NCI-H1694 (cell line): ENCODE data around the gene ZNF48.

Experiments used
- DNase-seq: peaks from one replicate; lab custom pipeline; 2025; lab: John Stamatoyannopoulos, UW

Gene ZNF48

DNA sequence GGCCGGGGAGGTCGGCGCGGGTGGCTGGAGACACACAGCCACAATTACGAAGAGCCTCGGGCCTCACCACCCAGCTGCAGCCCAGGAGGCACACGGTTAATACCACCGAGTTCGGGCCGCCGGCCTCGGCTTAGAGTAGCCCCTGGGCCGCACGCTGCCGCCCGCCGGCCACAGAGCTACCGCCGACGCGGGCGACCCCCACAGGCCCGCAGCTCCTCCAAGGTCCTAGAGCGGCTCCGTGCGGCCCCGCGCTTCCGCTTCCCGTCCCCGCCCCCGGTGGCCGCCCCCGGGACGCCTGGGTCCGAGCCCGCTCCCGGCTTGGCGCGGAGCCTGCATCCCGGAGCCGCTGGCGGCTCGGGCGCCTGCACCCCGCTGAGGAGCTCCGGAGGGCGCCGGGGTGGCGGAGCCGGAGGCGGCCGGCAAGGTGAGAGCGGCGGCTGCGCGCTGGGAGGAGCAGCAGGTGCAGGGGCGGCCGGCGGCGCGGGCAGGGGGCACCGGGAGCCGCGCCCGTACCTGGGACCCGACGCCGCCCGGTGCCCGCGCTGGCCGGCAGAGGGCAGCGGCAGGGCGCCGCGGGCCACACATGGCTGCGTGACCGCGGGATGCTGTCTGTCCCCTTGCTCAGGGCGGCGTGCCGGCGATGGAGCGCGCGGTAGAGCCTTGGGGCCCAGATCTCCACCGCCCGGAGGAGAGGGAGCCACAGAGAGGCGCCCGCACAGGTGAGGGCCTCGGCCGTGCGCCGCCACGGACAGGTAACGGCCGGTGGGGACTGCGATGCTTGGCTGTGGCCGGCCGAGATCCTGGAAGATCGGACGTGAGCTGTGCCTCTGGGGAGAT, at the start of gene ZNF48:
Gene ZNF48, plus strand, starts transcription at position 266 of the 837 bp plus-strand sequence. Its CDS starts 375 bp downstream, at position 641.
- peak; percentile 29 for DNase-seq

DNA sequence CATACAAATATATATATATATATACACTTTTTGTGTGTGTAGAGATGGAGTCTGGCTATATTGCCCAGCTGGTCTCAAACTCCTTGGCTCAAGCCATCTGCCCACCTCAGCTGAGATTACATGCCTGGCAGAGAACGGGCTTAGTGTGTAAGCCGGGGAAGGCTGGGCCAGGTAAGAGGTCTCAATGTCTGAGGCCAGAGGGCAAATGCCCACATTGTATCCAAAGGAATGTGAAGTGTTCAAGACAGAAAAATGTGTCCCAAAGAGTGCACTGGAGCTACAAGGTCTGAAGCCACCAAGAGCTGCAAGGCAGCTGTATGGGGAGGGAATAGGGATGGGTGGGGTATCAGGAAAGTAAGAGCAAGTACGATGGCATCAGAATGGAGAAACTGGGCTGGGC, 48.9 kb upstream of the ZNF48 start:
- no peak for DNase-seq

DNA sequence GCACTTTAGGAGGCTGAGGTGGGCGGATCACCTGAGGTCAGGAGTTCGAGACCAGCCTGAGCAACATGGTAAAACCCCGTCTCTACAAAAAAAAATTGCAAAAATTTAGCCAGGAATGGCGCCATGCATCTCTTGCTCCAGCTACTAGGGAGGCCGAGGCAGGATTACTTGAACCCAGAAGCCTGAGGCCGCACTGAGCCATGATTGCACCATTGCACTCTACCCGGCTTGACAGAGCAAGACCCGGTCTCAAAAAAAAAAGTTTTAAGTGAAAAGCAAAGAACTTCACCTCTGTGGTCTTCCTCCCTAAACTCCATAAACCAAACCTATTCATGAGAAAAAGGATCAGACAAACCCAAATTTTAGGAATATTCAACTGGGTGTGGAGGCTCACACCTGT, 47.1 kb upstream of the ZNF48 start:
- DNase-seq: no peak

DNA sequence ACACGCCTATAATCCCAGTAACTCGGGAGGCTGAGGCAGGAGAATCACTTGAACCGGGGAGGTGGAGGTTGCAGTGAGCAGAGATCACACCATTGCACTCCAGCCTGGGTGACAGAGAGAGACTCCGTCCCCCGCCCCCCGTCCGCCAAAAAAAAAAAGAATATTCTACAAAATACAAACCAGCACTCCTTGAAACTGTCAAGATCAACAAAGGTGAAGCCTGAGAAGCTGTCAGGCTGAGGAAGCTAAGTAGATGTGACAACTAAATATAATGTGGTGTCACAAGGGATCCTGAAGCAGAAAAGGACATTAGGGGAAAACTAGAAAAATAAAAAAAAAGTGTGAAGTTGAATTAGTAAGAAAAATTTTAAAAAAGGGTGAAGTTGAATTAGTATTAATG, 46.3 kb upstream of the ZNF48 start:
- no peak for DNase-seq

DNA sequence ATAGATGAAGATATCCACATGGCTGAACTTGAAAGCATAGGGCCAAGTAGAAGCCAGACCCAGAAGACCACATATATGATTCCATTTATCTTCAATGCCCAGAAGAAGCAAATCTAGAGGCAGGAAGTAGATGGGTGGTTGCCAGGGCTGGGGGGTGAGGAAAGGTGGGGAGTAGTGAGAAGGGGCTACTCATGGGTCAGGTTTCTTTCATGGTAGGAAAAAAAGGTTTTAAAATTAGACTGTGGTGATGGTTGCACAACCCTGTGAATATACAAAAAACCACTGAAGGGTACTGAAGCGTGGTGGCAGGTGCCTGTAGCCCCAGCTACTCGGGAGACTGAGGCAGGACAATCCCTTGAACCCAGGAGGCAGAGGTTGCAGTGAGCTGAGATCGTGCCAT, 45.5 kb upstream of the ZNF48 start:
- no peak for DNase-seq

DNA sequence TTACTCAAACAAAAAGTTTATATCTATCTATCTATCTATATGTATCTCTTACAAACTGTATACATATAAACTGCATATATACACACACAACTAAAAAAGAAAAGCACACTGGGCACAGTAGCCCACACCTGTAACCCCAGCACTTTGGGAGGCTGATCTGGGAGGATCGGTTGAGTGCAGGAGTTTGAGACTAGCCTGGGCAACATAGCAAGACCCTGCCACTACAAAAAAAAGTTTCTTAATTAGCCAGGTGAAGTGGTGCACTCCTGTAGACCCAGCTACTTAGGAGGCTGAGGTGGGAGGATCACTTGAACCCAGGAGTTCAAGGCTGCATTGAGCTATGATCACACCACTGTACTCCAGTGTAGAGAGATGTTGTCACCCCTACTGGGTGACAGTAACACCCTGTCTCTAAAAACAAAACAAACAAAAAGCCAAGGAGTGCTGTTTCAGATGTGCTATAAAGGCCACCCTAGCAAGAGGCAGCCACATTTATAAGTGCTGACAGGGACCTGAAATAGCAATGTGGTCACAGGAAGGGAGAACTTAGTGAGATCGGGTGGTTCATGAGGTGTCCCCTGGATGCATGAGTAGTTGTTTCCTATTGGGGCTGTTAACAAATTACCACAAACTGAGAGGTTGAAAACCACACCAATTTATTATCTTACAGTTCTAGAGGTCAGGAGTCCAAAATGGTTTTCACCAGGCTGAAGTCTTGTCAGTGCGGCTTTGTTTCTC, 44.9 kb upstream of the ZNF48 start:
- DNase-seq: no peak

DNA sequence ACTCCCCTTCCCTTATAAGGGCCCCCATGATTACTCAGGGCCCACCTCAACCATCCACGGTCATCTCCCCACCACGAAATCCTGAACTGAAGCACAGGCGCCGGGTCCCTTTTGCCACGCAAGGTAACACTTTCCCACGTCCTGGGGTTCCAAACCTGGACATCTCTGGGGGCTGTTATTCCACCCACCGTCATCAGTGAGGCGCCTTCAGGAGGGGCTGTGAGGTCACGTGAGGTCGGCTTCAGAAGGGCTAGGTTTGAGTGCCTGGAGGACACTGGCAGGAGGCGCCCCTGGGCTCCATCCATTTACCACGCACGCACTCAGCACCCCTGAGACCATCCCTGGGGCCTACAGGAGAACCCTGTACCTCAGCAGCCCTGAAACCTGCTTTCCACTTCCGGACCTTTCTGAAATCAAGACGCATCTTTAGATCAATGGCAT, 44.2 kb upstream of the ZNF48 start:
- no peak for DNase-seq

DNA sequence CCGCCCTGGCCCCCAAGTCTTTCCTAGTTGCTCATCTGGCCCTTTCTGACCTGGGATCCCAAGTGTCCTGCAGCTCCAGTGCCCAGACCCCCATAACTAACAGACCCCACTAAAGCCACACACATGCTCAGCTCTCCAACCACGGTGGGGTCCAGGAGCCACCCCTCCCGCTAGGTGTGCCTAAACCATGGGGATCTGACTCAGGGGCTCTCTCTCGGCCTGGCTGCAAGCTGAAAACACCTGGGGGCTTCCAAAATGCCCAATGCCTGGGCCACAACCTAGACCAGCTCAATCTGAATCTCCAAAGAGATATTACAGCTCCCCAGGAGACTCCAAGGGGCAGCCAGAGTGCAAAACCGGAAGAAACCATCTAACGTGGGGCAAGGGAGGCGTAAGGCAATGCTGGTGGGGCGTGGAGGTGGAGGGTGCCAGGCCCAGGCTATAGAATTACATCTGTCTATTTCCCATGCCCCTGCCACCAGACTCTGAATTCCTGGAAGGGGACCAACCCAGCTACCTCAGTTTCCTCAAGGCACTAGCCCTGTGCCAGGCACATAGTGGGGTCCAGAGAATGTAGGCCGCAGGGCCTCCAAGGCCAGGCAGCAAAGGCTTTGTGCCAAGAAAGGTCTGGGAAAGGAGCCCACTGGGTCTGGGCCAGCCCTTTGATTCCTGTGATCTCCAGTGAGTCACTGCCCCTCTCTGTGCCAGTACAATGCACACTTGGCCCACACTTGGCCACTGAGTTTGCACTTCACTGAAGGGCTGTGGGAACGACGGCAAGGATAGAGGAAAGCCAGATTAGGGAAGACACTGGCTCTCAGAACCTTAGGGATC, 43.4 kb upstream of the ZNF48 start:
- no peak for DNase-seq

DNA sequence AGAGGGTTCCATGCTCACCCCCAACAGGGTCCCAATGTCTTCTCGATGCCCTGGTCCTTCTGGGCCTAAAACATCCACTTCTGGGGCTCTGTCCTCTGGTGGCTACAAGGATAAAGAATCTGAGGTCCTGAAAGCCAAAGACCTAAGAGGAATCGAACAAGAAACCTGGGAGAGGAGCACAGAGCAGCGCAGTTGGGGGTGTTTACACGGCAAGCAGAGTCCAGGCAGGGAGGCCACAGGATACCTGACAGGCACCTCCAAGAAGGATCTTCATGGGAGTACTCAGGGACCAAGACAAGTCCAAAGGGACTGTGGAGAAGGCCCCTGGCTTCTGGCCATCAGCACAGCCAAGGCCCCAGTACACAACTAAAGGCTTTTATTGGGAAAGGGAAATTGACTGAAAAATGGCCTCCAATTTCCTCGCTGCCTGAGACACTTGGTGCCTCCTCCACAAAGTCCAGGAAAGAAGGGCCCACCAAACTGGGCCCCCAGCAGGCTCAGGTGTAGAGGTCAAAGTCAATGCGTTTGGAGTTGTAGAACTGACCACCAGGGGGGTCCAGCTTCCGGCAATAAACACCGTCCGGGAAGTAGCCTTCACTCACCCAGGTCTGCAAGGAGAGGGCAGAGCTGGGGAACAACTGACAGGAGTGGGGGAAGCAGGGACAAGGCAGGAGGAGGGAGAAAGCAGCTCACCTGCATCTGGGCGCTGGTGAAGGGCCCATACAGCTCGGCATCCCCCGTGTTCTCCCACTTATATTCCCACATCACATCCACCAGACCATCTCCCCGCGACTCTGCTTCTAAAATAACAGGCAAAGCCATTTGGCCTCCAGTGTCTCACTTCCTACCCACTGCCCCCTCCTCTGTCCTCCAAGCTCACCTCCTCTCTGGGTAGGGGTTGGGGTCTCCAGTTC, 42.5 kb upstream of the ZNF48 start:
- DNase-seq: no peak

DNA sequence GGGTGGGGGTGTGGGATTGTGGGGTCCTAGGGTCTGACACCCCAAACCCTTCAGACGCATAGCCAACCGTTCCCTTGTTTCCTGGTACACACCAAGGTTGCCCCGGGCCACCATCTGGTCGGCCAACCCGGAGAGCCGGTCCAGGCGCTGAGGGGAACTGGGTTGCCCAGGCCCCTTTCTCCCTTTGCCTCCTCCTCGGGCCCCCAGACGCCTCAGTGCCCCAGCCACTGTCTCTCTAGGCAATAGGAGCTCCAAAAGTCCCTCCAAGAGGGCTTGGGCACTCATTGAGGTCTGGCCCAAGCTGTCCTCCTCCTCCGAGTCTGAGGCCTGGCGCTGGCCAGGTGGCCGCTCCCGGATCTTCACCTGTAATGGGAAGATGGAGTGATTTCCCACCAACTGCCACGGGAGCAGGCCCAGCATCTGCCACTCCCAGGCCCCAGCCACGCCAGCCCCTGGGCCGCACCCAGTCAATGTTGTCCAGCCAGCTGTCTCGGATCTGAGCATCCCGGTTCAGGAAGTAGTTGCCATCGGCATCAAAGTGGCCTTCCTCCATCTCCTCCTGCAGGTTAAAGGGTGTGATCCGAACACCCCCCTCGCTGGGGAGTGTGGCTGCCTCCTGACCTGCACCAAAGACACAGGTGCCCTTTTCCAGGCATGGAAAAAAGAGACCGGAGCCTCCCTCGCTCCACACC, 41.6 kb upstream of the ZNF48 start:
- no peak for DNase-seq

DNA sequence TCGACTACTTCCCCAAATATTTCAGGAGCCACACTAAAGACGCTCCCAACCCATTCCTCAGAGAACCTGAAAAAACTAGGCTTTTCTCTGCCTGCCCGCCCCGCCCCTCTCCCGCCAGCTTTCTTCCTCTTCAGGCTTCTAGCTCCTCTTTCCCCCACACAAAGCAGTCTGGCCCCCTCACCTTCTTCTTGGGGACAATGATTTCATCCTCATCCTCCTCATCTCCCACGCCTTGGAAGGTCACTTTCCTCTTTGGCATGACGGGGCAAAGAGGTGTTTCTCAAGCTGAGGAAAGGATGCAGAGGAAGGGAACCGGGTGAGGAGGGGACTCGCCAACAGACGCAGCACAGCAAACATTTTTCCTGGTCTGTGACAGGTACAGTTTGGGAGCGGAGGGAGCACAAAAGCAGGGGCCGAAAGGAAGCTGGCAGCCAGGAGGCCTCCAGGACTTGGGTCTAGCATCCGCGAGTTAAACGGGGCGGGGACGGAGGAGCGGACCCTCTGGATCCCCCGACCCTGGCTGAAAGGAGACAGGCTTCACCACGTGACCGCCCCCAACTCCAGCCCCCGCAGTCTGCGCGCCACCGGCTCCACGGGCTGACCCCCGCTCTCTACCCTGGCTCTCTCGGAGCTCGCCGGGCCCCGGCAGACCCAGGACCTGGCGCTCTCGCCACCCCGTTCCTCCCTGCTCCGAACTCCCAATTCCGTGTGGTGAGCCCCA, 40.6 kb upstream of the ZNF48 start:
- DNase-seq: no peak

DNA sequence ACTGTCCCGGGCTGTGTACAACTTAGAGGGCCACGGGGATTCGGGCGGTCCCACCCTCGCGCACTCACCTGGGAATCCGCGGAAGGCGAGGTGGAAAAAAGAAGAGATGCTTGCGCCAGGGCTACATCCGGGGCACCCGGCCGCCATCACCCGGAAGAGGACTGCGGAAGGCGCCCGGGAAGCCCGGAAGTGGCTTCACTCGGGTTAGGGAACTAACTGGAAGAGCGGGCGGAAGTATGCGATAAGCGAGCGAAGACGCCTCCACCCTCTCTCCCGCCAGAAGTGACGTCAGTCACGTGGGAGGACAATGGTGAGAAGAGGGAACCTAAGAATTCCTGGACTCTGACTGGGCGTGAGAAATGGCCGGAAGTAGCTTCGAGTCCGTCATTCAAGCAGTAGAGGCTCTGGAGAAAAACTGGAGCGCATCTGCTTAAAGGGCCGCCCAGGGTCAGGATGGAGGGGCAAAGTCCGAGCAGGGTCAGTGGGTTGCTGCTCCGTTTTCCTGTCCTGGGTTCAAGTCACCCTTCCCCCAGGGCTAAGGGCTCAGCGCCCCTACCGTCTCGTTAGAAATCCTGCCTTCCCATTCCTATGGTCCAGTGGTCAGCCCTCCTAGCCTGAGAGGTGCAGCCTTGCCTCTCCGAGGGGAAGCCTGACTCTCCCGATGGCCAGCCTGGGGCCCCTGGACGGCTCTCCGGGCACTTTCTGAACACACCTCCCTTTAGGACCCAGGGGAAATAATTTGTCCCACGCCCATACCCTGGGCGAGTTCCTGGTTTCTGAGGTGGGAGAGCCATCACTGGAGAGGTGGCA, 39.9 kb upstream of the ZNF48 start, which contains the start of gene CD2BP2:
Gene CD2BP2, minus strand, starts transcription at position 165 of the 810 bp plus-strand sequence. CDS start 627 bp downstream, outside the sequence.
- peak; percentile 93 for DNase-seq

DNA sequence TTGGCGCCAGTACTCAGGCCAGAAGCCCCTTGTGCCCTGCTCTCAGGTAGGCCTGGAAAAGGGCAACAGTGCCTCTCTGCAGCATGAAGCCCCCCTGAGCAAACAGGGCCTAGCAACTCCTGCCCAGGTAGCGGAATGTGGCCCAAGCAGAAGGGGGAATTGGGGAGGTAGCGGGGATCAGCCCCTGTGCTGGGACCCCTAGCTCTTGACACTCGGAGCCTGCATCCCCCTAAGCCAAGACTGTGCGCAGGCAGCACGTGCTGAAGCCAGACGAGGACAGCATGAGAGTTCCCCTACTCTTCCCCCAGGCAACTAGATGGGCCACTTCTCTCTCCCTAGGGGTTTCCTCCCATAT, 39.3 kb upstream of the ZNF48 start:
- no peak for DNase-seq

DNA sequence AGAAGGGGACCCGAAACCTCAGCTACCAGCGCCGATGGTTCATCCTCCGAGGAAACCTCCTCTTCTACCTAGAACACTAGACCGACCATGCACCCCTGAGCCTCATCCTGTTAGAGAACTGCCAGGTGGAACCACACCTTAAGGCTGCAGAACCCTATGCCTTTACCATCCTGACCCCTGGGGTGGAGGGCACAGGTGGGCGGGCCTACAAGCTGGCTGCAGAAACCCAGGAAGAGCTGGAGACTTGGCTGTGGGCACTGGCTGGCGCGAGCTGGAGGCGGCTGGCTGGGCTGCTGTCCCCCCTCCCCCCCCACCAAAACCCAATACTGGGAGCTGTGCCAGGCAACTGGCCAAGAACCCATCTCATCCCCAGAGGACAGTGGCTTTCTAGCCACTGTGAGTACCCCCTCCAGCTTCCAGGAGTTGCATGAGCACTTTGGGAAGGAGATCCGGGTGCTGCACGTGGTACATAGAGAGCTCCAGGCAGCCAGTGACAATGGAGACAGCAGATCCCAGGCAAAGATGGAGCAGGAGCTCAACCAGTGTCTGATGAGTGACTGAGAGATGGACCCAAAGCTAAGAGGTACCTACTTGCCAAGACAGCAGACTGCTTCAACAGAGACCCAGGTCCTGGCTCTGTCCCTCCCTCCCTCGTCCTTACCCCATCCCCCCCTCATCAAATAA, 38.7 kb upstream of the ZNF48 start:
- no peak for DNase-seq

DNA sequence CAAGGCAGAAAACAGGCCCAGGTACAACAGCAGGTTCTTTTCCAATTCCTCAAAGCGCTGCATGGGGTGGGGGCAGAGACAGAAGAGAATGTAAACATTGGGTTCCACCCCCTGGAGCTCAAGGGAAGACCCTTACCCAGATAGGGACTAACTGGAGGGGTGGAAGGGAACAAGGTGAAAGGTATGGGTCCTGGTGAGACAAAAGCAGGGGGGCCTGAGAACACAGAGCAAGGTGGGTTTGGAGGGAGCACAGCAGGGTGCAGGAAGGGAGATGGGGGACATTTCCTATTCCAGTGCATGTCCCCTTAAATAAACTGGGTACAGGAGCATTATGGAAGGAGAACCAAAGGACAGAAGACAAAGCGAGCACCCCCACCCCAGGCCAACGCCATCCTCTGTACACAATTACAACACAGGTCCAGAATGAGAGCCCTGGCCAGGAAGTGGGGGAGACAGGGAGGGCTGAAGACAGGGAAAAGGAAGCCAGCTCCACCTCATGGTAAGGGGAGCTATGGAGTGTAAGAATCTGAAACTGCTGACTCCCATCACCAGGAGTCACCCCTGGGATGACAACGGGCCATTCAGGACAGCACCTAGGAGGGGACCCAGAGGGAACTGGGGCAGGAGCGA, 38.0 kb upstream of the ZNF48 start:
- DNase-seq: no peak

DNA sequence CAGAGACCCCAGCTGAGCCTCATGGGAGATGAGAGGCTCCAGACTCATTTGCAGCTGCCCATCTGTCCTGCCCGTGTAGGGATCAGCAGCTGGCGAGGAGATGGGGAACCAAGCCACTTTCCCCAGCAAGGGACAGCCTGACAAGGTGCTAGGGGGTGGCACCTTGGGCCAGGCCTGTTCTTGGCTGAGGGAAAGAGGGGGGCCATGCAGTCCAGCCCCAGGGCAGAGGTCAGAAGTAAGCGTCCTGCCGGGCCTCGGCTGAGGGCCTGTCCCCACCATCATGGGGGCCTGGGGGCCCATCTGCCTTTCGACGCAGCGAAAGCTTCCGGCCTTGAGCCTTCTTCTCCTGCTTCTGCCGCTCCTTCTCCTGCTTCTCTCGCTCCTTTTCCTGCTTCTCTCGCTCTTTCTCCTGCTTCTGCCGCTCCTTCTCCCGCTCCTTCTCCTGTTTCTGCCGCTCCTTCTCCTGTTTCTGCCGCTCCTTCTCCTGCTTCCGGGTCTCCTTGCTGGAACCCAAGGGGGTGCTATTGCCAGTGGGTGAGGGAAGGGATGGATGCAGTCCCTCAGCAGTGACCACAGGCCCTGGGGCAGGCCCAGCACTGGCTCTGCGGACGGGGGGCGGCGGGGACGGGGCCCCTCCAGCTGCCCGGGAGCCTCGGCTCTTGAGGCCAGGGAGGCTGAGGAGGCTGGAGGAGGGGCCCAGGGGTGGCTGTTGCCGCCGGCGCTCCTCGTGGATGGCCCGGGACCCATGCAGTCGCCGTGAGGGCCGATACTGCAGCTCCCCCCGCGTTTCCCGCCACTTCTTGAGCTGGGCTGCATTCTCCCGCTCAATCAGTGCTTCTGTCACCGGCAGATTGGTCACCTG, 37.3 kb upstream of the ZNF48 start:
- no peak for DNase-seq

DNA sequence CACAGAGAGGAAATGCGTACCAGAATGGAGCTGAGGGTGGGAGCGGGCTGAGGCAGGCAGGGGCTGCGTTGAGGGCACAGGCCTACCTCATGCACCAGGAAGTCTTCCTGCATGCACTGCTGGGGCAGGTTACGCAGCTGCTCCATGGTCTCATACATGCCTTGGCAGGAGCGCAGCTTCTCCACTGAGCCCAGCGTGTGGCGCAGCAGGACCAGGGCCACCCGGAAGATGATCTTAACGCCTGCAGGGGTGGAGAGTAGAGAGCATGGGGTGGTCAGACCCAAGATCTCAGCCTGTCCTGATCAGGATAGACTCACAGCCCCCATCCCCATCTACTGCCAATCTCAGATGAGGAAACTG, 36.7 kb upstream of the ZNF48 start:
- no peak for DNase-seq
